GM21423 (cell line): ENCODE data around the gene PRKAR1B.
"Not testable (repeated sequence)": the region's sequence is repeated elsewhere in the genome, so short reads cannot be mapped to it uniquely, and the experiment has no call there.

Experiments
- ATAC-seq: cut with Tn5 transposase; IDR thresholded peaks from one replicate; pipeline ENCODE4 v1.9.1; 2021; ENCODE audit warnings: mild to moderate bottlenecking, moderate library complexity; ENCODE audit not compliant: unreplicated experiment

The PRKAR1B gene

DNA sequence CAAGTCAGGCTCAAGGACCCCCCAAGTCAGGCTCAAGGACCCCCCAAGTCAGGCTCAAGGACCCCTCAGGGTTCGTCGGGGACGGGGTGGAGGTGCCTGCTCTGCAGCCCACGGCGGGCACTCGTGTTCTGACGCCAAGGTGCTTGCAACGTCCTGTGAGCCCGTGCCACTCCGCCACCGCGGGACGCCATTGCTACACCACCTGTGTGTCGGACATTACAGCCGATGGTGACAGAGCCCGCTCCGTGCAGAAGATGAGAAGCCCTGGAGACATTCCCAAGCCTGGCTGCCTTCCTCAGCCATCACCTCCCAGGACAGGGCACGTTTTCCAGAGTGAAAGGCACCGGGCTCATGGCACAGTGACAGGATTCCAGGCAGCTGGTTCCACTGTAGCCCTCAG is 98.3 kb downstream of the PRKAR1B start:
- ATAC-seq = no peak

DNA sequence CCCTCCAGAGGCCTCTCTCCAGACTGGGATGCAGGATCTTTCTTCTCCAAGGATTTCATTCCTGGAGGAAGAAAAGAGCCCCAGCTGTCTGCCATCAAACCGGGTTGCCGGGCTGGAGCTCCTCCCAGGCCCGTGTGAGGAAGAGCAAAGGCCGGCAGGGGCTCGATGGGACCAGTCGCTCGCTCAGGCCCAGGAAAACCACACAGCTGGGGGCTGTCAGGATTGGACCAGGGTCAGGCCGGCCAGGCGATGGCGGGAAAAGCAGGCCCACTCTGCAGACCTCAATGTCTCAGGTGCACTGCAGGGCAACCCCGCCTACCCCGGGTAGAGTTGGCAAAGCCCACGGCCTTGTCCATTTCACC is 98.7 kb downstream of the PRKAR1B start:
- ATAC-seq = no peak

DNA sequence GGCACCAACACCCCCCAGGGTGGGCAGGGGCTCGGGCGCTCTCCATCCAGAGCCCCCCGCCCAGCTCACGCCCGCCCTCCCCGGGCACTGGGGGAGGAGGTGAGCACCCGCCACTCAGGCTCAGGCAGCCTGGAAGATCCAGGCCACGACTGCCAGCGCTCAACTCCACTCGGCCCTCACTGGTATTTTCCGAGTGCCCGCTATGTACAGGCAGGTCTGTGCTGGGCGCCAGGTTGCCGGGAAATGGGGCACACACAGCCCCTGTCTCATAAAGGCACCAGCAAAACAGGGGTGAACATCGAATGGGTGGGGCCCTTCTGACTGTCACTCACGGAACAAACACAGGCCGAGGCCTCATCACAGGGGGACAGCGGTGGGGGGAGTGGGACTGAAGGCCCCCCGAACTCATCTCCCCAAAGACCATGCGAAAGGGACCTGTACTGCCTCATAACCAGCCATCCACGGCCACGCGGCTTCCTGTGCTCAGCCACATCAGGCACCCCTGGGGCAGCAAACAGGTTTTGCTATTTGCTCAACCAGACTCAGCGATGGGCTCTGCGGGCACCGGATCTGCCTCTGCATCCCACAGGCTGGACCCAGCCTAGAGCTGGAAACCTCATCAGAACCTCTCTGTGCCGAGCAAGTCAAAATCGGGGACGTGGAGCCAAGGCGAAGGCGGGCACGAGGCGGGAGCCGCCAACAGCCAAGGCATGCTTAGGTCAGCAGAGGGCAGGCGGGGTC is 99.2 kb downstream of the PRKAR1B start:
- no peak for ATAC-seq

DNA sequence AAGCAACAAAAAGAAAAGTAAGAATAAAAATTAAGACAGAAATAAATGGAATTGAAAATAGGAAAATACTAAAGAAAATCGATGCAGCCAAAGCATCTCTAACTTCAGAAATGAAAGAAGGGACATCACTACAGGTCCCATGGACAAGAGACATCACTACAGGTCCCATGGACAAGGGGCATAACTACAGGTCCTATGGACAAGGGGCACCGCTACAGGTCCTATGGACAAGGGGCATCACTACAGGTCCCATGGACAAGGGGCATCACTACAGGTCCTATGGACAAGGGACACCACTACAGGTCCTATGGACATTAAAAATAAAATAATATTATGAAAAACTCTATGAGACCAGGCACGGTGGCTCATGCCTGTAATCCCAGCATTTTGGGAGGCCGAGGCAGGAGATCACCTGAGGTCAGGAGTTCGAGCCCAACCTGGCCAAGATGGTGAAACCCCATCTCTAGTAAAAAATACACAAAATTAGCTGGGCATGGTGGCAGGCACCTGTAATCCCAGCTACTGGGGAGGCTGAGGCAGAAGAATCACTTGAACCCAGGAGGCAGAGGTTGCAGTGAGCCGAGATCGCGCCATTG is 101.6 kb downstream of the PRKAR1B start:
- ATAC-seq = no peak

DNA sequence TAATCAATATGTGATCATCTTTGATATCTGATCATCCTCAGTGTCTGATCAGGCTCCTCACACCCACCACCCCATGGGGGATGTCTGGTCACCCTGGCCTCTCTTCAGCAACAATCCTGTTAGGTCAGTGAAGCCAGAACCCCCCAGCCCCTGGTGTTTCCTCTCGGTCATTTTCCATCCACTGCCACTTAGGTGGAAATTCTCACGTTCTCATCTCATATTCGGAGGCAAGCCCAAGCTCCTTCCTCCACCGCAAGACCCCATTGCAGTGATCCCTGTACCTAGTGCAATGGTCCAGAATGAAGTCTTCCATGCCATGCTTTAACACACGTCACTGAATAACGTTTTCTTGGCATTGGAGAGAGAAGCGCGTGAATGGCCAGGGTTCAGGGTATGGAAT is 103.6 kb downstream of the PRKAR1B start:
- no peak for ATAC-seq

DNA sequence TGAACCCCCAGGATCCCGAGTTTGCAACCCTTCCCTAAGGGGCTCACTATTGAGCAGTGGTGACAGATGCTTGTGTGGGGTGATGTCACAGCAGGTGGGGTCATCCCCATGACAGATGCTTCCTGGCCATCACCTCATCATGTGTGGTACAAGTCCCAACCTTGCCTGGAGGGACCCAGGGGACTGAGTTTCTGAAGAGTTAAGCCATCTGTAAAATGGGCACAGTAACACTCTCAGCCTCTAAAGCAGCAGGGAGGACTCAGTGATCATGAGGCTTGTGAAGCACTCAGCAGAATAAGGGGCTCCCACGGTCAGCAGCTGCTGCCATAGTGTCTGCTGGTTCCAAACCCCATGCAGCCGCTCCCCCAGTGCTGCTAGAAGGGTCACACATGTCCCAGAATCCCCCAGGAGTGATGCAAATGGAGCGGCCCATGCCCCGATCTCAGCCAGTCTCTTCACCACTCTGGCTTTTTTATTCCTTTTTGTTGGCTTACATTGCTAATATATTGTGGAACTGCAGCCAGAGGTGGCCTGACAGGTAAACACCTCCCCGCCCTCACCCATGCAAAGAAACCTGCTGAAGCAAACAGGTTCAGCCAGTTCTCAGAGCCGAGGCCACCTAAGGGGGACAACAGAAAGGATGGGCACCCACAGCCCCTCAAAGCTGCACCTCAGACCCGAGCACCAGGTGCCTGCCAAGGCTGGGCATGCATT is 105.4 kb downstream of the PRKAR1B start:
- no peak for ATAC-seq

DNA sequence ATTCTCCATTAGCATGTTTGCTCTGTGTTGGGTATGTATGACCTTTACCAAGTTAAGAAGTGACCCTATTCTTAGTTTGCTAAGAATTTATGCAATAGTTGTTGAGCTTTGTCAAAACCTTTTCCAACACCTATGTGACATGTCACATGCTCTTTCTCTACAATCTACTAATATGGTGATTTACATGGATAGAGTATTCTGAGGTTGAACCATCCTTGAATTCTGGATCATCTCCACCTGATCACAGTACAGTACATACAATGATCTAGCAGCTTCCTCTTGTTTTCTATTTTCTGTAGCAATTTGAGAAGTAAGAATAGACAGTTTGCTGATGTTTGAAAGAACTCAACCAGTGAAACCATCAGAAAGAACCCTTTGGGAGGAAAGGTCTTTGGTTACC is 106.2 kb downstream of the PRKAR1B start:
- no peak for ATAC-seq

DNA sequence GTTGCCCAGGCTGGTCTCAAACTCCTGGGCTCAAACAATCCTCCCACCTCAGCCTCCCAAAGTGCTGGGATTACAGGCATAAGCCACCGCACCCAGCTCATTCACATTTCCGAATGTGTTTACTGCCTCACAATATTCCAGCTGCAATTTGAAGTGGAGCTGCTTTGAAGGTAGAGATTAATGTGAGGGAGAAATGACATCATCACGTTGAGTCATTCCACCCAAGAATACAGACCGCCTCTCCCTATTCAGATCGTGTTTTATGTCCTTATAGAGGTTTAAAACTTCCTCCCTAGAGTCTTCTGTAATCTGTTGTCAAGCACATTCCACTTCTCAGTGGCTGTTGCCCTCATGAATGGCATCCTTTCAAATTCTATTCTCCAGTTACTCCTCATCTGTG is 107.0 kb downstream of the PRKAR1B start:
- ATAC-seq = no peak

DNA sequence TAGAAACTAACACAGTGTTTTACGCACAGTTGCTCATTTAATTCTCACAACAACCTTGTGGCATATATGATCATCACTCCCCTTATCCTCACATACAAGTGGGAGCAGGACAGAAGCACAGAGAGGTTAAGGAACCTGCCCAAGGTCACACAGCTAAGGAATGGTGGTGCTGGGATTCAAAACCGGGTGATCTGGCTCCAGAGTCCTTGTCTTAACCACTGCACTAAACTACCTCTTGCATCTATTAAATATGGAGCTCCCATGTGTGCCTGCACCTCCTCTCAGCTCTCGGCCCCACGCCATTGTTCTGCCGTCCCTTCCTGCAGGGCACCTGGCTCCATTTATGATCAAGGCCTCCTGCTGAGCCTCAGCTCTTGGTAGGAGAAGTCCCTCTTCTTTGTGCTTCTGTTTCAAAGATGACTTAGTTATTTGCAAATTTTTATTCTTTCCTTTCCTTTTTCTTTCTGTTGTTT is 107.7 kb downstream of the PRKAR1B start:
- ATAC-seq = no peak

DNA sequence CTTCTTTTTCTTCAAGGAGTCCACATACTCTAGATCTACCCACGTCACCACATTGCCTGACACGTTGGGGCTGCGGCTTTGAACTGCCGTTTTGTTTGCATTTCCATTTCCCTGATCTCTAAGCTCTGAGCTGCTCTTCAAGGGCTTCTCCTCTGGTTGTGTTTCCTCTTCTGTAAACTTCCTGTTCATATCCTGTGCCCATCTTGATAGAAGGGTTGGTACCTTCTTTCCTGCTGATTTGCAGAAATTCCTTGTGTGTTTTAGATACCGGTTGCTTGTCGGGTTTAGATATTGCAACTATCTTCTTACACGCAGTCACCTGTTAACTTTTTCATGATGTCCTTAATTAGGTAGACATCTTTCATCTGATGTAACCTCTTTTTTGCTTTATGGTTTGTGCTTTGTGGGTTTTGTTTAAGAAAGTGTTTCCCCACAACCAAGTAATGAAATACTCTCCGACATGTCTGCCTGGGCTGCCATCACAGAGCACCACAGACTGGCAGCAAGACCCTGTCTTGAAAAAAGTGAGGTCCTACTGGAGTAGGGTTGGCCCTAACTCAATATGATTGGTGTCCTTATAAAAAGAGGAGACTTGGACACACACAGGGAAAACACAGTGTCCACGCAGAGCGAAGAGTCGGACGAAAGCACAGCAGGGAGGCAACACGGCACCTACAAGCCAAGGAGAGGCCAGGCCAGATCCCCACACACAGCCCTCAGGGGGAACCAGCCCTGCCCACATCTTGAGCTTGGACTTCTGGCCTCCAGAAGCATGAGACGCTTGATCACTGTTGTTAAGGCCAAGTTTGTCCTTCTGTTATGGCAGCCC is 108.3 kb downstream of the PRKAR1B start:
- ATAC-seq = no peak

DNA sequence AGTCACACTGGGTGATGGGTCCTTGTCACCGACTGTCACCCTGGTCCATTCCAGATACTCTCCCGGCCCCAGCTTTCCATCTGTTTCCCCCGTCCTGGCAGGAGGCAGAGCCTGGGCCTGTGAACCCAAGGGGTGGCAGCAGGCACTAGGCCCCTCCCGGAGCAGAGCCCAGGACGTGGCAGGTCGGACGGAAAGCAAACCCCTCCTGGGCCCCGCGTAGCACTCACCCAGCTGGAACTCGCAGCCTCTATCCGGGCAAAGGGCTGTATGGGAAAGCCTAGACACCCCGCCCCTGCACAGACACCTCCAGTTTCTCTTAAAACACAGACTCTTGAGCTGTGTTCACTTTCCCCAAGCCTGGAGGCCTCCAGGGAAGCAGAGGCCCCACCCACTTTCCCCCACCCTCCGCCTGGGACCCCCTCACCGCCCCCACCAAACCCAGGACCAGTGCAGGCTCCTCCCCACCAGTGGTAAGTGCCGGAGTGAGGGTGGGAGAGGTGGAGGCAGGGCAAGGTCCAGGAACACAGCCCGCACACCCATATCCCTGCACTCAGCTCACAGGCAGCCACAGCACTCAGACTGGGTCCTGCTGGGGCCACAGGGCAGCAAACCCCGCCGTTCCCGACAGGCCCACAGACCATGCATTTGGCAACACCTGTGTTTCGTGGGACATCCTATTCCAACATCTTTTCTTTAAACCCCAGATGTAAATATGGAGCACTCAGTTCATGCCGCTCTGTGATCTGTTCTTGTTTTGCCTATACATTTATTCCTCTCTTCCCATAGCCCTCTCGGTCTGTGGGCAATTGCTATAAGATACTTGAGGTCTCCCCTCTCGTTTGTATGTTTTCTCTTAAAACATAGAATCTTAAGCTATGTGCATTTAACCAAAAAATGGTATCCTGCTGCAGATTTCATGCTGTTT is 109.2 kb downstream of the PRKAR1B start:
- no peak for ATAC-seq

DNA sequence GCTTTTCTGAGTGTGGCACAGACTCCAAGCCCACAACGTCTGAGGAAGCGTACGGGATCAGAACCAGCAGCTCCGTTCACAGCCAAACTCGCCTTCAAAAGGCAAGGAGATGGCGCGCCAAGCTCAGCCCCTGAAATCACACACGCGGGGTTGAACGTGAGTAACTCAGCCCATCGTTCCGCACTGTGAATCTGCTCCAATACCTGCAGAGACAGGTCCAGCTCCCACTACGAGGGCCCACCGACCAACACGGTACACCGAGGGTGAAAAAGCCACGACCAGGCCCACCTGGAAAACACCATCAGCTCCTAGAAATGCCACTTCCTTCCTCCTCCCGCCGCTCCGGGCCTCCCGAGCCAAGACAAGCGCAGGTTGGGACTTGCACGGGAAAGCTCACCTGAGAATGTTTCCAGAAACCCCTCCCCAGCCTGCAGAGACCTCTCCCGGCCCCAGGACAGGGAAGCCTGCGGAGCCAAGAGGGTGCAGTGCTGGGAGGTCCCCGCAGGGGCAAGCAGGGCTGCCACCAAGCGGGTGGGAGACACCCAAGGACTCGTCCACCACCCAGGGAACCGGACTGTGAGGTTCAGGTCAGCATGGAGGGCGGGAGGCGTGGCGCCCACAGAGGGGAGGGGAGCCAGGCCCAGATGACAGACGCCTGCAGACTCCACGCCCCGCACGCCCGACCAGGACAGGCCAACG is 113.5 kb downstream of the PRKAR1B start:
- no peak for ATAC-seq

DNA sequence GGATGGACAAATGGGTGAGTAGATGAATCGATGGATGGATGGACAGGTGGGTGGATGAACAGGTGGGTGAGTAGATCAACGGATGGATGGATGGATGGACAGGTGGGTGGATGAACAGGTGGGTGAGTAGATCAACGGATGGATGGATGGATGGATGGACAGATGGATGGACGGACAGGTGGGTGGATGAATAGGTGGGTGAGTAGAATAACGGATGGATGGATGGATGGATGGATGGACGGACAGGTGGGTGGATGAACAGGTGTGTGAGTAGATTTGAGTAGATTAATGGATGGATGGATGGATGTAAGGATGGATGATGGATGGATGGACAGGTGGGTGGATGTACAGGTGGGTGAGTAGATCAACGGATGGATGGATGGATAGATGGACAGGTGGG is 115.2 kb downstream of the PRKAR1B start:
- ATAC-seq = not testable (repeated sequence)

DNA sequence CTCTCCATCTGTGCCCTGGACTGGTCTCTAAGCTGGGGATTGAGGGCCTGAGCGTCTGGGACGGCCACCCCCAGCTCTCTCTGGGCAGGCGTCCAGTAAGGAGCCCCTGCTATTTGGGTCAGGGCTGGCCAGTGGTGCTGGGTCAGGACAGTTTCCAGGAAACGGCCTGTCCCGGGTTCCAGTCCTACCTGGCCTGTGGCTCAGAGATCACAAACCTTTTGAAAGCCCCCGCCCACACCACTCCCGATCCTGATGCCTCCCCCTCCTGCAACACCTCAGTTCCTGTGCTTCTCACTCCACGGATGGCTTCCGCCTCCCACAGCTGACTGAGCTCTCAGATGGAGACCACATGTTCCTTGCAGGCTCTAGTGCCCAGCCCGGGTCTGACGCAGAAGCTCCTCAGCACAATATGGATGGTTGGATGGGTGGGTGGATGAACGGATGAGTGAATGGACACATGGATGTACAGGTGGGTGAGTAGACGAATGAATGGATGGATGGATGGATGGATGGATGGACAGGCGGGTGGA is 115.7 kb downstream of the PRKAR1B start:
- ATAC-seq = no peak

DNA sequence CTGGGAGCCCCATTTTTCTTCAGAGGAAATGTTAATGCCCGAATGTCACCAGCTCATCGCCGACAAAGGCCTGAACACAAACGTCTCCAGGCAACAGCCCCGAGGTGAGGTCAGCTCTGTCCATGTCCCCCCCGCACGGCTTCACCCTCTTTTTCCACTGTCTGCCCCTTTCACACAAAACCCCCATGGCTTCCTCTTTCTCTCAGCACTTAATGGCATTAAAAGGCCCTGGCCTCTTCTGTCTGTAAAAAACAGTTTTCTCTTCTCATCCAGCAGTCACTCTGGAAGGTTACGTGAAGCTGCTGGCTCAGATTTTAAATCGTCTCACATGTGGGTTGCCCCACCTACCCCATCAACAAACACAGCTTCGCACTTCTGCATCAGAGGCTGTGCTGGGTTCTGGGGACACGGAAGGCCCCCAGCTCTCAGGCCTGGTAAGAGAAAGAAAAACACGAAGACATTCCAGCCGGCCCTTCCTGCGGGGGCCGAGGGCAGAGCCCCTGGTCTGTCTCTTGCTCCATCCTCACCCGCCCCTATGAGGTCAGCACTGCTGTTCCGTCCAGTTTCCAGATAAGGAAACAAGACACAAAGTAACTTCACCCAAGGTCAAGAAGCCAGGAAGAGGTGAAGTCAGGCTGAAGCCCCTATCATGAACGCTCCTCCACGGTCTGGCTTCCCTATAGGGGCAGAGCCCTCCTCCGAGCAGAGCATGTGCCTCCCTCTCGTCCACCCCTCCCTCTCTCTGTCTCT is 116.4 kb downstream of the PRKAR1B start:
- ATAC-seq = no peak

DNA sequence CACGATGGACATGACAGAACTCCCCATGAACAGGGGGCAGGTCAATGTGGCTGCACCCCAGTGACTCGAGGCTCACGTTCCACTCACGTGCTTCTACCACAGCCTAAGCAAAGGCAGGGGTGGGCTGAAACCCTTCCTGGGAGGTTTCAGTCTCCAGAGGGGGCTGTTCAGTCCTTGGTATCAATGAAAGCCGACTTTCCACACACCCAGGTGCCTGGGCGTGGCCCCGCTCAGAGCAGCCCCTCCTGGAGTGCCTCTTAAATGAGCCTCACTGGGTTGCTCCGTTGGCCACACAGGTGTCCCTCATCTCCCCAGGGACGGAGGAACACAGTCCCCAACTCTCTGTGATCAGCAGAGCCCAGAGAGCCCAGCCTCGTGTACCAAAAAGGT is 116.9 kb downstream of the PRKAR1B start:
- ATAC-seq = no peak

DNA sequence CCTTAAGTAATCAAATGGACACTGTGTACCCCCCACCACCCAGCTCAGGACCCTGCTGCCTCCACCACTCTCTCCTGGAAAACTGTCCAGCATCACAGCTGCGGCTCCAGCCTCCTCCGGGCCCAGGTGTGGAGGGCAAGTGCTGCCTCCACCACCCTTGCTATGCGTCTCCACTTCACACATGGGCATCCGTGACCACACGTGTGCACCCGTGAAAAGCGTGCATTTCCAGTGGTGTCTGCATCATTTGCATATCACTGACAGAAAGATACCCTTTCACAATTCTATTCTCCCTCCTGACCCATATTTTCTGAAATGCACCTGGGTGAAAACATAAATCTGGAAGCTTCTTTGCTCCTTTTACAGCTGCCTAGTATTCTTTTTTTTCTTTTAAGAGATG is 117.7 kb downstream of the PRKAR1B start:
- ATAC-seq = no peak

DNA sequence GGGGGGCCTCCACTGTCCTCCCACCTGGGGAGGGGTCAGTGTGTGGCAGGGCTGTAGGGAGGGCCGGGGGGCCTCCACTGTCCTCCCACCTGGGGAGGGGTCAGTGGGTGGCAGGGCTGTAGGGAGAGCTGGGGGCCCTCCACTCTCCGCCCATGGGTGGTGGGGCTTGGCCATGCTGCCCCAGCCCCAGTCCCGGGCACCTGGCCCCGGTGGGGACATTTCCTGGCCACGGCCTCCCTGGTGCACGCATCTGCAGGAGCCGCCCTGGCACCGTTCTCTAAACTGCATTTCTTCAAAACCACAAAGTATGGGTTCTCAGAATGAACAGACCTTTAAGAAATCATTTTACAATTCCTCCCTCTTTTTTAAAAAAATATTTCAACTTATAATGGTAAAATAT is 118.1 kb downstream of the PRKAR1B start:
- ATAC-seq = no peak

DNA sequence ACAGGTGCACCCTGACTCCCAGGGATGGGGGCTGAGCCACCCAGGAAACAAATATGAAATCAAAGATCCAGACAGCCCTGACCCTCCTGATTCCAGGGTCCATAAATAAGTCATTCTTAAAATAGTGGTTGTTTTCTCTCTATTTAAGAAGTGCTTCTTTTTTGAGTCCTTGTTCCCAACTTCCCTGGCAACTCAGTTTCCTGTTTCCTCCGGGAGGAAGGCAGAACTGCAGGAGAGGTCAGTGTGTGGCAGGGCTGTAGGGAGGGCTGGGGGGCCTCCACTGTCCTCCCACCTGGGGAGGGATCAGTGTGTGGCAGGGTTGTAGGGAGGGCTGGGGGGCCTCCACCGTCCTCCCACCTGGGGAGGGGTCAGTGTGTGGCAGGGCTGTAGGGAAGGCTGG is 118.7 kb downstream of the PRKAR1B start:
- no peak for ATAC-seq
